HG03060 (cell line): ENCODE measurements around the gene SRRM2.

Experiments
- ATAC-seq: cut with Tn5 transposase; IDR thresholded peaks from one replicate; pipeline ENCODE4 v1.9.1; 2021; ENCODE audit warnings: low read depth, moderate number of reproducible peaks; ENCODE audit not compliant: unreplicated experiment

Gene SRRM2

DNA sequence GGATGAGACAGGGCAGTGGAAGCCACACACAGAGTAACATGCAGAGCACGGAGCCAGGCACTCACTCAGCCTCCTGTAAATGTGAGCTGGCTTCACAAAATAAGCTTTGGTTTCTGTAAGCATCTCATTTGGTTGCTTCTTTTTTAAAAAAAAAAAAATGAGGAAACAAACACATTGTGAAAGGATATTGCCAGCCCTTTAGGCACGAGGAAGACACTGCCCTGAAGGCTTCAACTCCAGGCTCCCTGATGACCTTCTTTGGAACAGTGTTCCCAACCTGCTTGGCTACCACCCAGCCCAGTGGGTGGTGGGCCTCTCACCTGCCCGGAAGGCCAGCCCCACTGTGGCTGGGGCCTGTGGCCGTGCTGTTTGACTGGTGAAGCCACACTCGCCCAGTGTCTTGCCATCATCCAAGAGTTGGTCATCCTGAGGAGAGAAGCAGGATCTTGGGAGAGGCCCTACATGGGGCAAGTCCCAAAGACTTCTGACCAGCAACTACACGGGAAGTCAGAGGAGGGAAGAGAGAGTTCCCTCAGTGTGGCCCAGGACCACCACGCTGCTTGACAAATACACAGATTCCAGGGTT, 22.8 kb downstream of the SRRM2 start:
- no peak for ATAC-seq

DNA sequence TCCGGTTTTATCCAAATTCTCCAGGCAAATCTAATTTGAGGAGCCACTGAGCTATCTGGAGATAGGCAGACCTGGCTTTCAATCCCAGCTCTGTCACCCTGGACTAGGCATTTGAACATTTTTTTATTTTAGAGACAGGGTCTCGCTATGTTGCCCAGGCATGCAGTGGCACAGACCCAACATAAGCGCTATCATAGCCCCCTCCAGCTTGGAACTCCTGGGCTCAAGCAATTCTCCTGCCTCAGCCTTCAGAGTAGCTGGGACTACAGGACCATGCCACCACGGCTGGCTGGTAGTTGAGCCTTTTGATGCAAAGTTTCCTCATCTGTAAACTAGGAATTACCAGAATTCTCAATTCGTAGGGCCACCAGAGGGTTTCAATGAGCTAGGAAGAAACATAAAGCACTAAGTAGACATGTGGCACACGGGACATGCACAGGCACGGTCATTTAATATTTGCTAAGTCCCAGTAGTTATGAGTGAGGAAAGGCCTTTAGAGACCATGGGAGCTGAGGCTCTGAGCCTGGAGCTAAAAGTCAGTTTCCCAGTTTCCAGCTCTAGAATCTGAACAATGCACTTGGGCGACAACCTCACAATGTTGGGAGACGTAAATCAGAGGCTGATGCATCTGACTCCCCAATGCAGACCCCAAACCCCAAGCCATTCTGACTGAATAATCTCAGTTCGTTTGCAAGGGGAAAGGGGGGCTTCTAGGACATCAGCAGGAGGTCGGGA, 23.5 kb downstream of the SRRM2 start:
- no peak for ATAC-seq

DNA sequence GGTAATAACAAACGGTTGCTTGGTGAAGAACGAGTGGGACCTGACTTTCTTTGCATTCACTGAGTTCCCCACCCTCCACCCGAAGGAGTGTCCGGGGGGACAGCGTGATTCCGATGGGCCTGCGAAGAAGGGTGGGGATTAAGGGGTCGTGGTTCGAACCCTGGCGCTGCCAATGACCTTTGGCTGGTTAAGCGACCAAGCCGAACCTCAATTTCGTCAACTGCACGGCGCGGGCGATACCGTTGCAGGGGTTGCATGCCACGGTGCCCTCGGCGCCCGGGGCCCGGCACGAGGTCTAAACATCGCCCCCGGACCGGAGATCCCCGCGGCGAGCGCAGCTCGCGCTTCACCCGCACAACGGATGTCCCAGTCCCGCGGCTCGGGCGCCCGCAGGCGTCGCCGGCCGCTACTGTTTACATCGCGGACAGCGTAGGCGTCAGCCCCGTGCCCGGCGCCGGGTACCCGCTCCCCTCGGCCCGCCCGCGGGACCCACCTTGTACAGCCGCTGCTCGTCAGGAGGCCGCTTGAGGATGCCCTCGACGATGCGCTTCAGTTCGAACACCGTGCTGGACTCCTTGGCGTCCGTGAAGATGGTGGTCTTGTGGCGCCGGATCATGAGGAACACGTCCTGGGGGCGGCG, 24.2 kb downstream of the SRRM2 start:
- ATAC-seq, result no peak

DNA sequence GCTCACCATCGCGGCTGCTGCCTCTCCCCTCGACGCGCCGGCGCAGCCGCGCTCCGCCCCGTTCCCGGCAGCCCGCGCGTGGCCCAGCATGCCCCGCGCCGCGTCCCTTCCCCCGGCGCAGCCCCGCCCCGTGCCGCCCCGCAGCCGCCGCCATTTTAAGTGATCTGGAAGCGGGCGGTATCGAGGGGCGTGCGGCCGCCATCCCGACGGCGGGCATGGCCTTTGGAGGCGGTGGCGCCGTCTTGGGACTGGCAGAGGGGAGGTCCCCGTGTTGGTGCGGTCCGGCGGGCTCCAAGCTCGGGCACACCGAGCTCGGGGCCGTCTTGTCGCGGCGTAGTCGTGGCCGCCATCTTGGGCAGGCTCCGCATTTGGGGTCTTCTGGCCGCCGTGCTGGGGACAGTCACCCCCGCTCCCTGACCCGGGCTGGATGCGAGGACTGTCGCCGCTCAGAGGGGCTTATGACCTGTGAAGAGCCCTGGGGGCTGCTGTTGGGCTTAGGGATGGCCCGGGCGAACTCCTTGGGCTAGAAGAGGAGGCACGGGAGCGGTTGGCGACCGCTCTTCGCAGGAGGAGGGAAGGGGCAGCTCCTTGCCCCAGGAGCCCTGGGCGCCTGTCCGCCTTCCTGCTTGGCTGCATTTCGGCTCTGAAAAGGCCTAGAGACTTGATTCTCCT, 24.9 kb downstream of the SRRM2 start, which contains the start of gene ELOB:
ELOB (minus strand) TSS at position 50 of the 672 bp plus-strand sequence; CDS start at position 9, 41 bp downstream.
- no peak for ATAC-seq

DNA sequence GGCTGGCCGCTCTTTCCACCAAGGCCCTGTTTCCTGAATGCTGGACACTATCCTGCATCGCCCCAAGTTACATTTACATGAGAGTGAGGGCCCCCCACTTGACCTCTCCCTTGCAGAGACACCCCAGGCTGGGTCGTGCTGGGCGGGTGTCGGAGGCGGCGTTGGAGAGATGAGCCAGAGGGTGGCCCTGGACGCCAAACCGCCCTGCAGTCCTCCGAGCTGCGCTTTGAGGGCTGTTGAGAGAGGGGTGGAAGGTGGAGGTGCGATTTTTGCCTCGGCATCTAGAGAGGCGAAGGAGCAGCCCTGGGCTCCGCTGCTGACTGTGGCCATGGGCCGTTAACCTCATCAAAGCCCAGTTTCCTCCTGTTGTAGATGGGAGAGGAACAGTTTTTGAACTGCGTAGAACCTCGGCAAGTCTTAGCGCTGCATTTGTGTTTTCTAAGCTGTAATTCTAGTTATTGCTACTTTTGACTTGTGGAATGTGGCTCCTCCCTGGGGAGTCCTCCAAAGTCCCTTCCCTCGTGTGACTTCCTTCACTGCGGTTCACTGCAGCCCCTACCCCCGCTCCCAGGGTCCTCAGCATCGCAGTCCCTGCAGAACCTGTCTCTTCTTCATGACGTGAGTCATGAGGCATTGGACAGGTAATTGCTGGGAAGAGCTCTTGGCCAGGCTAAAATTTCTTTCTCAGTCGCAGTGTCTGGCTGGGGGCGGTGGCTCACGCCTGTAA, 25.6 kb downstream of the SRRM2 start:
- ATAC-seq, result no peak

DNA sequence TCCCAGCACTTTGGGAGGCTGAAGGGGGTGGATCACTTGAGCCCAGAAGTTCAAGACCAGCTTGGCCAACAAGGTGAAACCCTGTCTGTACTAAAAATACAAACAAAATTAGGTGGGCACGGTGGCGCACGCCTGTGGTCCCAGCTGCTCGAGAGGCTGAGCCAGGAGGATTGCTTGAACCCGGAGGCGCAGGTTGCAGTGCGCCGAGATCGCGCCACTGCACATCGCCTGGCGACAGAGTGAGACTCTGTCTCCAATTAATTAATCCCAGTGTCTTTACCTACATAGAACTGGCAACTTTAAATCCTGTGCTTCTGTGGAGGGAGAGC, 26.2 kb downstream of the SRRM2 start:
- no peak for ATAC-seq

DNA sequence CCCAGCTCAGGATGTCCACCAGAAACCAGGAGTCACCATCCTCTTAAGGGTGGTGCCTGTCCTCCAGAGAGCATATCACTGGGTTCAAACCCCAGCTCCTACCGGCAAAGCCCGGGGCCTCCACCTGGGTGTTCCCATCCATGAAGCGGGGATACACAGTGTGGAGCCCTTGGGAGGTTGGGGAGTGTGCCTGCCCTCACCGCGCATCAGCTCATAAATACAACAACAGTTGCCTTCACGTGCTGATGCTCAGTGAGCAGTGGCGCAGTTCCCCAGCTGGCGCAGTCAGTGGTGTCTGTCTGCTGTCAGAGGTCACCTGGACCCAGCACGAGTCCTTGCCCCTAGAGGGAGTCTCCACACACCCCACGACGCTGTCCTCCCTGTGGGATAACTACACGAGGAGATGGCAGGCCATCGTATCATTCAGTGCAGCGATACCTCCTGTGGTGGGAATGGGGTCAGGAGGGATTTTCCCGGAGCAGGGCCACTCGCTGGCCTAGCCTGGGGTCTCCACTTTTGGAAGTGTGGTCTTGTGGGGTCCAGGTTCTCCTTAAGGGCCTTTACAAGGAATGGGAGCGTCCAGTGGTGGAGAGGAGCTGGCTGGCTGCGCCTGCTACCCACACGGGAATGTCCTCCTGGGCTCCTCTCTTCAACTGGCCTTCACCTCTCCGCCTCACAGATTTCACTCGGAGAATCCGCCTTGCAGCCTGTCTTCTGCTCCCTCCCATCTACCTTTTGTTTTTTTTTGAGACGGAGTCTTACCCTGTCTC, 26.9 kb downstream of the SRRM2 start:
- no peak for ATAC-seq

DNA sequence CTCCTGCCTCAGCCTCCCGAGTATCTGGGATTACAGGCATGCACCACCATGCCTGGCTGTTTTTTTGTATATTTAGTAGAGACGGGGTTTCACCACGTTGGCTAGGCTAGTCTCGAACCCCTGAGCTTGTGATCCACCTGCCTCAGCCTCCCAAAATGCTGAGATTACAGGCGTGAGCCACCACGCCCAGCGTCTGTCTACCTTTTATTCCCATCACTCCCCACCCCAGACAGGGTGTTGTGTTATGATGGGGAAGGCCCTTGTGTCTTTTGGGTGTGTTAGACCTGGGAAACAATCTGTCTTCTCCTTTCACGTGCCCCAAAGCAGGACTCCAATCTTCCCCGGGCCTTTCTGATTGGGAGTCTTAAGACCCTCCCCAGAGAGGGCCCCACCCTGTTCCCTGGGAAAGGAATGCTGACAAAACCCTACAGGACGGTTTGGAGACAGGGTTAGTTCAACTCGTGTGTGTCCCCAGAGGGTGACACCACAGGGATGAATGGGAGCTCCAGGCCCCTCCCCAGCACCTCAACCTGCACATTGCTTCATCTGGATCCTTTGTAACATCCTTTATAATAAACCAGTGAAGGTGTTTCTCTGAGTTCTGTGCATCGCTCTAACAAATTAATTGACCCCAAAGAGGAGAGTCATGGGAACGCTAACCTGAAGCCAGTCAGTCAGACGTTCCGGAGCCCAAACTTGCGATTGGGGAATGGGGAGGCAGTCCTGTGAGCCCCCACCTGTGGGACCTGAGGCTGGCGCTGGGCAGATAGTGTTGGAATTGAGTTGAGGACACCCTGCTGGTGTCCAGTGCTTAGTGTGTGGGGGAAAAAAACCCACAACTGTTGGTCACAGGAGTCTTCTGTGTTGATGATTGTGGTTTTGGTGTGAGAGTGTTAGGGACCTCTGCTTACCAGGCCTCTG, 27.8 kb downstream of the SRRM2 start:
- ATAC-seq, result no peak

DNA sequence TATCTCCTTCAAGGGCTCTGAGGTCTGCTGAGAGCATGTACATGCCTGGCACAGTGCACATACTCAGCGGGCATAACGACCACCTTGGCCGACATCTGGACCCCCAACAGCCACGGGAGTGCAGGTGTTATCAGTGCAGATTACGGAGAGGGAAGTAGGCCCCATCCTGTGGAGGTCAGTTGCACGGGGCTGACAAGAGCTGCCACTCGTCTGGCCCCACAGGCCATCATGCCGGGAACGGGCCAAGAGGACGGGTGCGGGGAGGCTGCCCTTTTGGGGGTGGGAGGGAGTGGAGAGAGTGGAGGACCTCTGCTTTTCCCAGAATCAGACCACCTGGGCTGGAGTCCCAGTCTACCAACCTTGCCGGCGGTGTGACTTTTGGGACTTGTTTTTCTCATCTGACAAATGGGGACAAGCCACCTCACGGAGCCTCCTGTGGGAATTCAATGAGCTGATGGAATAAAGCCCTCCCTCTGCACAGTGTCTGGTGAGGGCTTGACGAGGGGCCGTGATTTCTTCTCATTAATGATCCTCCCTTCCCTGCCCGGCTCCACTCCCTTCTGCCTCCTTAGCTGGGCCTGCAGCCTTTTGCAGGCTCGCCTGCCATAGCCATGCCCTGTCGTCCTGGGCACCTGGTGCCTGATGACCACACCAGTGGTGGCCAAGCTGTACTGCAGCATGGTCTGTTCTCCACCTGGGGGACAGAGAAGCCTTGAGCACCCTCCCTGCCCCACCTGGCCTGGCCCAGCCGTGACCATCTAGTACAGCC, 30.3 kb downstream of the SRRM2 start:
- ATAC-seq, result no peak

DNA sequence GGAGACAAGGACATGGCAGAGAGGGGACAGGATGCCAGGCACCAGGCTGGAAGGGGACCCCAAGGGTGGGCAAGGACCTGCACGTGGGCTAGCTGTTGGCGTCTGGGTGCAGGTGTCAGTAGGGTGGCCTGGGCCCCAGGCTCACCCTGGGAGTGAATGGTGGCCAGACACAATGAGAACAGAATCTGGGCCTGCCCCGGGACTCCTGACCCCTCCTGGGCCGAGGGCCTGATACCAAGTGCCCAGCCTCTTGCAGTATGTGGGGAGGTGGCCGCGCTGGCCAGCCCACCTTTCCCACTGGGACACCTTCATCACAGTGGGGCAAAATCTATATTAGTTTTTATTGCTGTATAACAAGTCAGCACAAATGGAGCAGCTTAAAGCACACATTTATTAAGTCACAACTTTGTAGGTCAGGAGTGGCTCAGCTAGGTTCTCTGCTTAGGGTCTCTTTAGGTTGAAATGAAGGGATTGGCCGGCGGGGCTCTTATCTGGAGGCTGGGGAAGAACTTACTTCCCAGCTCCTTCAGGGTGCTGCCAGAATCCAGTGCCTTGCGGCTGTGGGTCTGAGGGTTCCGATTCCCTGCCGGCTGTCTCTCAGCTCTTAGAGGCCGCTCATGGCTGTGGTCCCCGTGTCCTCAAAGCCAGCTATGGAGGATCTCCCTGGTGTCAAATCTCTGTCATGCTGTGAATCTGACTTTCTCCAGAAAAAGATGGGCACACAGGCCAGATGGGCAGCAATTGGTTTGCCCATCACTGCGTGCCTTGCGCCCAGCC, 31.3 kb downstream of the SRRM2 start:
- ATAC-seq, result no peak

DNA sequence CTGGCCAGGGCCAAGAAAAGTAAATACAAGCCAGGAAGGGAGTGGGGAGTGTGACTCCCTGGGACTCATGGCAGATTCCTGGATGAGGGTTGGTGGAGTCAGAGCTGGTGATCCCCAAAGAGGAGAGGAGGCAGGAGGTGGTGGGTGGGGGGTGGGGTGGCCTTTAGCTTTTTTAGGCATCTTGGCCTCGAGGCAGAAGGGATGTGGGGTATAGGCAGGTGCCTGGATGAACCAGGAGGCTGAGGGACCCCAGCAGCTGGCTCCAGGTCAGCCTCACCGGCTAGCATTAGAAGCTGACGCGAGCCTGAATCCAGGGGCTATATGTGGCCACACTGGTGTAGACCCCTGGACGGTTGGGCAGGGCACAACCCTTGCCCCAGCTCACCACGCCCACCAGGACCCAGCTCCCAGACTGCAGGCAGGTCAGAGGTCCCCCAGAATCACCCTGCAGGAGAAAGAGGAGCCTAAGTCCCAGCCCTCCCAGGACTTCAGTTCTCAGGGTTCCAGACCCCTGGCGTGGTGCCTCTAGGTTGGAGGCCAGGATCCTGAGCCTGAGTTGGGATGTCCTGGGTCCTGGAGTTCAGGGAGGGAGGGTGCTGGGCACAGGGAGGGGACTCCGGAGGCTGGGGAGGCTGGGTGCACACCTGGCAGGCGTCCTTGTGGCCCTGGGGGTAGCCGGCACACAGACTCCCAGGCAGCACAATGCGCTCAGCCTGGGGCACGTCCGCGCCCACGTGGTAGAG, 32.1 kb downstream of the SRRM2 start:
- no peak for ATAC-seq

DNA sequence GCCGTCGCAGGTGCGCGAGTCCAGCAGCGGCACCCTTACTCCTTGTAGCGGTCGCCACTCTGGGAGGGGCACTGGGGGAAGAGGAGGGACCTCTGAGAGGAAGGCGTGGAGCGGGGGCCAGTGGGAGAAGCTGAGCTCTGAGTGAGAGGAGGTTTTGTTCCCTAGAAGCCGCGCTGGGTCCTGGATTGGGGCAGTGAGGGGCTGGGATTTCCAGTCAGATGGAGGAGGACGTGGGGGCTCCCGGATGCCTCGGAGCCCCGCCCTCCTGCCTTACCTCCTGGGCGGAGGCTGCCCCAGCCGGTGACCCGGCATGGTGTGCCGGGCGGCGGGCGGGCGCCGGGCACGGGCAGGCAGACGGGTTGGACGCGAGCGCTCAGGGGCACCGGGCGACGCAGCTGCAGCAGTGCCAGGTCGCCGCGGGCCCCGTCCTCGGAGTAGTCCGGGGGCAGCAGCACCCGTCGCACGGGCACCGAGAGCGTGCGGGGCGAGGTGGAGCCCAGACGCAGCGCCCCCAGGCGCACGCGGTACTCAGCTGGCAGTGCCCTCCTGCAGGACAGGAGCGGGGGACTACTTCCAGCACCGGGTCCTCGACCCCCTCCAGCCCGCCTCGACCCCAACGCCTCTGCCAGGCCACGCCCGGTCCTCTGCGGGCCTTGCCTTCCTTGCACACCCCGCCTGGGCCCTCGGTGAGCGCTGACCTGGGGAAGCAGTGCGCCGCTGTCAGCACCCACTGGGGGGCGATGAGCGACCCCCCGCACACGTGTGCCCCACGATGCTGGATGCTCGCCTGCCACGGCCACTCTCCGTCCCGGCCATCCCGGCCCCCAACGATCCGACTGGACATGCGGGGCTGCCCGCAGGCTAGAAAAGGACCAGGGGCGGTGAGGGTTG, 32.9 kb downstream of the SRRM2 start:
- no peak for ATAC-seq

DNA sequence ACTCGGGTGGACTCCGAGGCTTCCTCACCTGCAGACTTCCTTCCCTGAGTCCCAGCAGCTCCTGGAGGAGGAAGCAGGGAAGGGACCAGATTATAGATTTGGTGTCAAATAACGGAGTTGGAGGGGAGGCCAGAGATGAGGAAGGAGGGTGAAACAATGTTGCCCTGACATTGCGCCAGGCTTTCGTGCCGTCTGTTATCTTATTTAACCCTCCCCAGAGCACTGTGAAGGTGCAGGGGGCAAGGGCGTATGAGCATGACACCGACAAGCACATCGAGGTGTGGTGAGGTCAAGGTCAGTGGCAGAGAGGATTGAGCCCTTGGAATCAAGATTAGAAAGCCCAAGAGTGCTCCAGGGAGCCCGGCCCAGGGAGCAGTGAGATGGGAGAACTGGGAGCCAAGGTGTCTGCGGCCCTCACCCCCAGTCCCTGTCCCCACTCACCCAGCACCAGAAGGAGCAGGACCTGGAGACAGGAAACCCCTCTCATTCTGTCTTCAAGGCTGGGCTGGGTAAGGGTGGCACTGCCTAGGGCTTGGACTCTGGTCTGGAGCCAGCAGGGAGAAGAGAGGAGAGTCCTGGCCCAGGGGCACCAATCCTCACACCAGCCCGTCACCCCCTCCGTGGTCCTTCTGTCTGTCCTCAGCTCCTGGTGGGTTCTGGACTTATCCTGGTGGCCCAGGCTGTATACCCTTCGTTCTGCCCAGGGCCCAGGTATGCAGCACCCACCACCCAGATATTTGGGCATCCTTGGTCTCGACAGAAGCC, 33.8 kb downstream of the SRRM2 start:
- ATAC-seq, result no peak

DNA sequence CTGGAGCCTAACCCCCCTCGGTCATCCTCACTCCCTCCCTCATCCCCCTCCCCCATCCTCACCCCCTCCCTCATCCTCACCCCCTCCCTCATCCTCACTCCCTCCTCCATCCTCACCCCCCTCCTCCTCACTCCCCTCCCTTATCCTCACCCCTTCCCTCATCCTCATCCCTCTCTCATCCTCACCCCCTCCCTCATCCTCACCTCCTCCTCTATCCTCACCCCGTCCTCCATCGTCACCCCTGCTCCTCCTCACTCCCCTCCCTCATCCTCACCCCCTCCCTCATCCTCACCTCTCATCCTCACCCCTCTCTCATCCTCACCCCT, 34.4 kb downstream of the SRRM2 start:
- ATAC-seq, result no peak

DNA sequence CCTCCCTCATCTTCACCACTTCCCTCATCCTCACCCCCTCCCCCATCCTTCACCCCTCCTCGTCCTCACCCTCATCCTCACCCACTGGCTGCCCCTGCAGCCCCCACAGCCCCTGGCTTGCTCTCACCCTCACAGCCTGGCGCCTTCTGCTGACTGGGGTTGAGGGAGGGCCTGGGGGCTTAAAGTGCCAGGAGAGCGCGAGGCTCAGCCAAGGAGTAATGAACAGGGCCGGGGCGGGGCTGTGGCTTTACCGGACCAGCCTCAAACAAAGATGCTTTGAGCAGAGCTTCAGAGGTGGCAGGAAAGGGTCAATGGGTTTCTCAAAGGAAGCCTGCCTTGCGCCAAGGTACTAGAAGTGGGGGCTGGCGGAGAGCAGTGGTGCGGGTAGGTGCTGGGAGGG, 35.0 kb downstream of the SRRM2 start, which contains the start of gene PRSS33:
PRSS33 (minus strand) TSS at position 155 of the 400 bp plus-strand sequence. CDS start 1,013 bp downstream, outside the sequence.
- ATAC-seq, result no peak
